ENCODE results near the gene TRAF4.
"Not testable (repeated sequence)": the region's sequence is repeated elsewhere in the genome, so short reads cannot be mapped to it uniquely, and the experiment has no call there.

Gene TRAF4

DNA sequence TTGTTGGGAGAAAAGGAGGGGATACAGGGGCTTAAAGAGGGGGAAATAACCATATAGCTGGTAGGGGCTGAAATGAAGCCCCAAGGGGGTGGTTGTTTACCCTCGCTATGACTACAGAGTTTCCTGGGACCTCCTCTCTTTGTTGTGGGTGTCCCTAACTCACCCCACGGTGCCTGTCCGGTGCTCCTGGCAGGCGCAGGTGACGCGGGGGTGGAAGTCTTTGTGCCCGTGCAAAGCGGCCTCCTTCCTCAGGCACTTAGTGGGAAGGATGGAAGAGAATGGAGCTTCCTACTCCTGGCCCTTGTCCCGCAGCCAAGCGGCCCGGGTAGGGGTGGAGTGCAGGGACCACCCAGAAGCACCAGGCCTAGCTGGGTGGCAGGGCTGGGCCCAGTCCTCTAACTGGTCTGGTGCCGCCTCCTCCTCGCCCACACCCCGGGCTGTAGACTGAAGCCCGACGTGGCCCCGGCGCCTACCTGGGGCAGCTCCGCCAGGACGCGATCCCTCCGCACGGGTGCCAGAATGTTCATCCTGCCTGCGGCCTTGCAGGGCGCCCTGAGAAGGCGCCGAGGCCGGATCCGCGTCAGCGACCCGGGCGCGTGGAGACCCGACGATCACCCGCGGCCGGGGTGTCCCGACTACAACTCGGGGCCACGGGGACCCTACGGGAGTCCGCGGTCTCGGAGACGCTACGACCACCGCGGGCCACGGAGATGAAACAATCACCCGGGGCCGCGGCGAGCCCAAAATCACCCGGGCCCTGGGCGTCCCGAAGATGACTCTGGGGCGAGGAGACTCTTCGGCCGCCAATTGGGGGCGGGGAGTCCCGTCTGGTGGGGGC is 26.9 kb upstream of the TRAF4 start:
- no peak for DNase-seq

DNA sequence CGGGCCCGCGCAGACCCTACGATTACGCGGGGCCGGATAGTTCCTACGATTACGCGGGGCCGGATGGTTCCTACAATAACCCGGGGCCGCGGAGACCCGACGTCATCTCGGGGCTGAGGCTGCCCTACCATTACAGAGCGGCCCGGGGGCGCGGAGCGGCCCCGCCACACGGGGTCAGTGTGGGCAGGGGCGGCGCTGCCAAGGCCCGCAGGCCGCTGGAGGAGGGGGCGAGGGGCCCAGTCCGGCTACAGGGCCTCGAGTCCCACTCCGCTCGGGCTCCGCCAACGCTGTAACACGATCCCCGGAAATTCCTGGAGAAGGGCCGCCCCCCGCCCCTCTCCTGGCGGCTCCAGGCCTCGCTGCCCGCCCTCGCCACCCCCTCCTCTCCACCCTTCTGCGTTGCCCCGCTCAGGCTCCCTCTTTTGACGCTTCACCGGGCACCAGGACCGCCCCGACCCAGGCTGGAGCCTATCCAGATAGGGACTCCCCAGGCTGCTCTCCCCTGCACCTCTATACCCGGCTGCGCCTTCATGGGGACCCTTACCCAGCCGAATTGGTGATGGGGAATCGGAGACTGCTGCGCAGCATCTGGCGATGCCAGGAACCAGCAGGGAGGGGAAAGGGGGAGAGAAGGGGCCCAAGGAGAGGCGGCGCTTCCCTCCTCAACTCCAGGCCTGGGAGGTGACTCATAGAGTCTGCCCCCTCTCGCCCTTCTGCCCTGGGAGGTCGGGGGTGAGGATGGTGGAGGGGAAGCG is 26.1 kb upstream of the TRAF4 start, which contains the start of gene RAB34:
Gene RAB34 (minus strand): TSS at position 291 of the 755 bp plus-strand sequence. CDS start 602 bp downstream, outside the sequence.
- no peak for DNase-seq

DNA sequence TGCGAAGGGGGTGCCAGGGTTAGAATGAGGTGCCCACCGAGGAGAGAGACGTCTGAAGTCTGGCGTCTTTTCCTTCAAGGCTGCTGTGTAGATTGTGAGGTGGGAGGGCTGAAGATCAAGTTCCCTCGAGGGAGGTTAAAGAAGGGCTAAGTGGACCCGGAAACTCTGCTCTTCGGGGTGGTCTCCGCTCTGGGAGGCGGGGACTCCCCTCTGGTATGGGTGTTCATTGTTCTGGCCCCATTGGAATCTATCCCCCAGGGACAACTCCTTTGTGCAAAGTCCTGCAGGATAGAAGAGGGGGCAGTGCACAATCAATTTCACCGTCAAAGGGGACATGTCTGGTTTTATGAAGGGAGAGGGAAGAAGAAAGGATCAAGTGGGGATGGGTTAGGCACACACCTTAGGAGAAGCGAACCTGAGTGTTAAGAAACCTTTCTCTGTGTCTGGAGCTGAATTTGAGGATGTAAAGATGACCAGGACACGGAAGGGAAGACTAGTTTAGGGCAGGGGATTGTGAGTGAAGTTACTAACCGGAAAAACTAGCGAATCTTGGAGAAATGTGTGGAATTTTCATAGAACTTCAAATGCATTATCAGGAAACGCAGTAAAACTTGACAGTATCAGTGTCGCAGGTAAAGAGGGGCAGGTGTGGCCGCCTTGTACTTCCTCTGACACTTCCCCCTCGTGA is 25.3 kb upstream of the TRAF4 start:
- no peak for DNase-seq

DNA sequence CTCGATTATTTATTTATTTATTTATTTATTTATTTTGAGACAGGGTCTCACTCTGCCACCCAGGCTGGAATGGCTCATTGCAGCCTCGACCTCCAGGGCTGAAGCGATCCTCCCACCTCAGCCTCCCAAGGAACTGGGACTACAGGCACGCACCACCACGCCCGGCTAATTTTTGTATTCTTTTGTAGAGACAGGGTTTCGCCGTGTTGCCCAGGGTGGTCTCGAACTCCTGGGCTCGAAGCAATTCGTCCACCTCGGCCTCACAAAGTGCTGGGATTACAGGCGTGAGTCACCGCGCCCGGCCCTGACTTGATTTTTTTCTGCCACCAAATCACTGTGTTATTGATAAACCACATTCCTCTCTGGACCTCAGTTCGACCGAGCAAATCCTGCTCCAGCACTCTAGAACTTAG is 24.8 kb upstream of the TRAF4 start:
- no peak for DNase-seq

DNA sequence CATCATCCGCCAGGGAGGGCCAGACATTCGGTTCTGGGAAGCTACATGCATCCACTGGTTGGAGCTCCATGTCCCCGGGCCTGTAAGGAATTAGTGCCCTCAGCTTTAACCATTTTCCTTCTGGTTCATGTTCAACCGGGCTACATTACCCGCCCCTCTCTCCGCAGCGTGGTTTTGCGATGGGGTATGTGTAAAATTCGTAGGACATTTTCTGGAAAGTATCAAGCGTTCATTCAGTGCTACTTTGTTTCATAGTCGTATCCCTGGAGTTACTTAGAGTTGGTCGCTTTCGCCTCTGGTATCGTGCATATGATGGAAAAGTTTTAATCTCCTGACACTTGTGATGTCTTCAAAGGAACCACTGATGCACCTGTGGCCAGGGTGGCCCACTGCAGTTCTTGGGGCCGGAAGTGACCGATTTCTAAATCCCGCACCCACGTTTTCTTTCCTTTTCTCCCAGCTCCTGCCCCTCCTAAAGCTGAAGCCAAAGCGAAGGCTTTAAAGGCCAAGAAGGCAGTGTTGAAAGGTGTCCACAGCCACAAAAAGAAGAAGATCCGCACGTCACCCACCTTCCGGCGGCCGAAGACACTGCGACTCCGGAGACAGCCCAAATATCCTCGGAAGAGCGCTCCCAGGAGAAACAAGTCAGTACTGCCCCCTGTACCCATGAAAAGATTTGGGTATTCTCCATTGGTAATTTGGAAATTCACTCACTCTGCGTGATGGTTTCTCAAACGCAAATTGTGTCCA is 23.4 kb upstream of the TRAF4 start:
- DNase-seq, result no peak

DNA sequence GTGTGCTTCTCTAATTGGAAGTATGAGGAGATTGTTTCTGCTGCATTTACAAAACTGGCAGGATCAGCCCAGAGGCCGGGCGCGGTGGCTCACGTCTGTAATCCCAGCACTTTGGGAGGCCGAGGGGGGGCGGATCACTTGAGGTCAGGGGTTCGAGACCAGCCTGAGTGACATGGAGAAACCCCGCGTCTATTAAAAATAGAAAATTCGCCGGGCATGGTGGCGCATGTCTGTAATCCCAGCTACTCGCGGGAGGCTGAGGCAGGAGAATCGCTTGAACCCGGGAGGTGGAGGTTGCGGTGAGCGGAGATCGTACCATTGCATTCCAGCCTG is 22.8 kb upstream of the TRAF4 start:
- not testable (repeated sequence) for DNase-seq

DNA sequence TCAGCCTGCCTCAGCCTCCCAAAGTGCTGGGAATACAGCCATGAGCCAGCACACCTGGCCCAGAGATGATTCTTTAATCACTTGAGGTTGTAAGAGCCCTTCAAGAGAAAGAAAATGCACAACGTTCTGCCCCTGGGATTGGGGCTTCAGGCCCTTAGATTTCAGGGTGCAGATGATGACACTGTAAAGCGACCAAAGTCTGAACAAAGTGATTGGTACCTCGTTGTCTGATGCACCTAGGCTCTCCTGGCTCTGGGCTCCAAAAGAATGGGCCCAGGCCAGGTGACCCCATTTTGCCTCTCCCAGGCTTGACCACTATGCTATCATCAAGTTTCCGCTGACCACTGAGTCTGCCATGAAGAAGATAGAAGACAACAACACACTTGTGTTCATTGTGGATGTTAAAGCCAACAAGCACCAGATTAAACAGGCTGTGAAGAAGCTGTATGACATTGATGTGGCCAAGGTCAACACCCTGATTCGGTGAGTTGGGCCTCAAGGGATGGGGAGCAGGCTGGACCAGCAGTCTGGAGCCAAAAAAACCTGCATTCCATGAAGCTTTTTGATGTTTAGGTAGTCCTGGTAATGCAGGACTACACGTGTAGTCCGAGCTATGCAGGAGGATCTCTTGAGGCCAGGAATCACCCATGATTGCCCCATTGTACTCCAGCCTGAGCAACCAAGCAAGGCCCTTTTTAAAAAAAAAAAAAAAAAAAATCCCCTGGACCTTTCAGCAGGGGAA is 21.2 kb upstream of the TRAF4 start:
- DNase-seq, result no peak

DNA sequence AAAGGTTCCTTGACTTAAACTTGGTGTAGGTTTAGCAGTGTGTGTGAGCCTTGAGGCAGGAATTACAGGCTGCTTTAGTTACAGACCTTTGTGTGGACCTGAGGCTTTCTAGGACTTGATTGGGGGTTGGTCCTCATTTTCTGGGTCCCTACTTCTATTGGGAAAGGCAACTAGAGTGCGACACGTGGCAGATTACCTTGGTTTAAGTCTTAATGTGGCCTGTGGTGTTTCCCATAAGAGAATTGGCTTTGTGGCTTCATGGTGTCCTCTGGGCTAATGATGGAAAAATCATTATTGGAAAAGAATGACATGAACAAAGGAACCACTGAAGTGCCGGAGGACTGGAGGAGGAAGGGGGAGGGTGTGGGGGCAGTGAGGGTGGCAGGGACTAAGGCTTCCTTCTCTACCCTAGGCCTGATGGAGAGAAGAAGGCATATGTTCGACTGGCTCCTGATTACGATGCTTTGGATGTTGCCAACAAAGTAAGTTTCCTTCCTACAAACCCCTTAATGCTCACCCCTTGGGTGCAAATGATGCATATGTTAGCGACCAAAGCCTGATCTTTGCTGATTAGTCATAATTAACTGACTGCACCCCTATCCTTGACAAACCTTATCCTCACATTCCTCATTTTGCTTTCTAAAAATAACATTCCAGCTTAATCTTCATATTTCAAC is 20.5 kb upstream of the TRAF4 start:
- no peak for DNase-seq

DNA sequence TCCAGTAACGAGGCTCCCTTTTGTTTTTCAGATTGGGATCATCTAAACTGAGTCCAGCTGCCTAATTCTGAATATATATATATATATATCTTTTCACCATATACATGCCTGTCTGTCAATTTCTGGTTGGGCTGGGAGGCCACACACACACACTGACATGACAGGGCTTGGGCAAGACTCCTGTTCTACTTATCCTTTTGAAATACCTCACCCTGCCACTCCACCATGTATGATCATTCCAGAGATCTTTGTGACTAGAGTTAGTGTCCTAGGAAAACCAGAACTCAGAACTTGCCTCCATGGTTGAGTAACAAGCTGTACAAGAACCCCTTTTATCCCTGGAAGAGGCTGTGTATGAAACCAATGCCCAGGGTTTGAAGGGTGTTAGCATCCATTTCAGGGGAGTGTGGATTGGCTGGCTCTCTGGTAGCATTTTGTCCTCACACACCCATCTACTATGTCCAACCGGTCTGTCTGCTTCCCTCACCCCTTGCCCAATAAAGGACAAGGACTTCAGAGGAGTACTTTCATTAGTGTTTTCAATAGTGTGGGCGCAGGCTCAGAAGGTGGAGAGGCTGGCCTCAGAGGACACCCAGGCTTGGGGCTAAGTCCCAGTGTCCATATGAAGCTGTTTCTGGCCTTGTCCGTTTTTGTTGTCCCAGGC is 19.8 kb upstream of the TRAF4 start:
- DNase-seq, result not testable (repeated sequence)

DNA sequence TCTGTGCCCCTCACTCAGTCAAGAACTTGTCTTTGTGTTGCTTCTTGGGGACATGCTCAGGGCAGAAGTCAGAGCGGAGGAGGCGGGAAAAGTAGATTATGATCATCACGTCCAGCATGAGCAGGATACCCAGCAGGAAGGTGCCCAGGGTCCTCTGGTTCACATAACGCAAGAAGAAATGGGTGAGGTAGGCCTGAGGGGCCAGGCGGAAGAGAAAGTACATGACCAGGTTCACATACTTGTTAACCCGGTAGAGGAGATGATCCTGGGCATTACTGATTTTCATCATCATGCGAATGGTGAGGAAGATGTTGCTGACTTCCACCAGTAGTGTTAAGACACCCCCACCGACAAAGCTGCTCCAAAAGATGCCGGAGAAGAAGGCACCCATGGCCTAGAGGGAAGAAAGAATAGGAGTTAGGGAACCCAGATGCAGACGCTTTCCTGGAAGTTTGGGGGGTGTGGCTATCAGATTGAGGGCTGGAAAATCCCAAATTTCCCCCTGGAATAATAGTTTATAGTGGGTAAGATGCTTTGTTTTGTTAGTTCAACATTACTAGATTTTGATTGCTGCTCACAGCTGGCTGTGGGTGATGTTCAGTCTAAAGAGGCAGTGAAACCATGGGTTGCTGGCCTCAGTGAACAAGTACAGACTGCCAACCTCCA is 19.2 kb upstream of the TRAF4 start:
- no peak for DNase-seq

DNA sequence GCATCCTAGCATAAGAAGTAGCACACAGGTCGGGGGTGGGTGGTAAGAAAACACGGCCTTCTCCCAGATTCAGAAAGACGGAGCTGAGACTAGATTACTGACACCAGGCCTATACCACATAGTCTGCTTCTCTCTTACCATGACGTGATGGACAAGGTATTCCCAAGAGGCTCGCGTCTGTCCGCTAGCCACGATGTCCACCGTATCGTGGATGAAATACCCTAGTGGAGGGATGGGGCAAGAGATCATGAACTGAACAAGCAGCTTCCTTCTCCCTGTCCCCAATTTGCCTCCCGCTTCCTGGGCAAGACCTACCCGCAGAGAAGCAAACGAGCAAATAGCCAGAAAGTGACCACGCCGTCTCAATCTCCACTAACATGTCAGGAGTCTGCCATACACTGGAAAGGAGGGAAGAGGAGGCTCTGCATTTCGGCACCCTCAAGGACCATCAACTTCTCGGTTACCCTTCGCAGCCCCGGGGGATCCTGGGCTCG is 18.6 kb upstream of the TRAF4 start:
- no peak for DNase-seq

DNA sequence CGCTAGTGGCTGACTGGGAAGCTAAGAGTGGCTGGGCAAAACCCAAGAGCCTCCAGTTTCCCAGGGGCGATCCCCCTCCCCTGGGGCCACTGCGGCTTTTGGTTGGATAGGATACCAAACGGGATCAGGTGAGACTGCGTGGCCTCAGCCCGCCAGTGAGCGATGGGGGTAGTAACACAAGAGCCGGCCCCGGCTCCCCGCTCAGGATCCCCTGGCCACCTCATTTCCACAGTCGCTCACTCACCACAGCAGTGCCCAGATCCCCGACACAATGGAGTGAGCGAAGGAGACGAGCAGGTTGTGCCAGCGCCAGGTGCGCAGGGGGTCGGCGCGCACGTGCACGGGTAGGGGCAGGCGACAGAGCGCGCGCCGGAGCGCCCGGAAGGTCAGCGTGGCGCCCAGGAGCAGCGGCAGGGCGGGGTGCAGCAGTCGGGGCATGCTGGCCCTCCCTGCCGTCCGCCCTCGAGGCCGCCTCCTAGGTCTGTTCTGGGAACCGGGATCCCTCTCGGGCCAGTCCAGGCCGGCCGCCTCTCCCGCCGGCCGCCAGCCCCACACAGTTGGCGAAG is 18.1 kb upstream of the TRAF4 start:
- DNase-seq, result peak; percentile 60

DNA sequence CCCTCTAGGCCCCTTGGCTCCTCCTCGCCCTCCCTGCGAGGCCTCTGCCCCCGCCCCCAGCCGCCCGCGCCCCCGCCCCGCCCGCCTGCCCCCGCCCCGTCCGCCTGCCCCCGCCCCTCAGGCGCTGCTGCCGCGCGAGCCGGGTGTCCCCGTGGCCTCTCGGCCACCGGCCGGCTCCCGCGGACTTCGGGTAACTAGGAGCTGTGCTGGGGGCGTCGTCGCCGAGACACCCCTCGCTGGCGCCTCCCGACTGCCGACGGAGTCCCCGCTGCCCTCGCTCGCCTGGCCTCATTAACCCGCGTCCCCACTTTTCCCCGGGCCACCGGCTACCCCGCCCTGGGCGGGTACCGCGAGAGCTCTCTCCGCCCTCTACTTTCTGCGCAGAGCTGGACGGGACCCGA is 17.6 kb upstream of the TRAF4 start, which contains the start of gene TLCD1:
Gene TLCD1 (minus strand): TSS at position 8 of the 401 bp plus-strand sequence. CDS start 136 bp downstream, outside the sequence.
- DNase-seq, result no peak

DNA sequence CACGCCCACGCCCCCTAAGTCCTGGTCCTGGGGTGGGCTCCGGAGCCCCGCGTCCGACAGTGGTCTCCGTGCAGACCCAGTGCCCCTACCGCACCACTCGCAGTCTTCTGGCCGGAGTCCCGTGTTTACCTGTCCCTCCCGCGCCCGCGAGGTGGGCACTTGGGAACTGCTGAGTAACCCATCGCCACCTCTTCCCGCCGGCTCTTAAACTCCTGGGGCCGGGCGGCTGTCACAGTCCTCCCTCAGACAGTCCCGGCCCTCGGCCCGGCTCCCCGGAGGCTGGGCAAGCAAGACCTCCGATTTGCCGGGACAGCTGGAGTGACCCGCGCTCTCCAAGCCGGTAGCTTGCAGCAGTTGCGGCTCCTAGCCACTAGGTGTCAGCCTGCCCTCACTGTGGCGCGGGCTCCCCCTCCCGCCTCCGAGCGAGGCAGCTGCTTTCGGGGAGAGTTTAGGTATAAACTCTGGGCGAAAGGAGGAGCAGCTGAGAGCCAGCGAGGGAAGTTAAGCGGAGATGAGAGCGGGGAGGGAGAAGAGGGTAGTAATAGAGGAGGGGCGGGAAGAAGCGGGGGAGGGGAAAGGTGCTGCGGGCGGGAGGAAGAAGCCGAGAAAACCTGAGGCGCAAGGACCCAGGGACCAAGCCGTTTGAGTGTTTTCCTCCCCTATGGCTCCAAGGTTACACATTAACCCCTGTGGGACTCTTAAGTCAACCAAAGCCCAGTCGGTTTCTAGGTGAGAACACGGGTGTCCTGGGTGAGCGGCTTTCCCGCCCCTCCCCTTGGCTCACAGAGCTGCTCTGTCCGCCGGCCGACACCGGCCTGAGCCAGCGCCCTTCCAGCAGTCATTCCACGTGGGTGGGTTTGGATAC is 17.0 kb upstream of the TRAF4 start:
- DNase-seq, result peak; percentile 86

DNA sequence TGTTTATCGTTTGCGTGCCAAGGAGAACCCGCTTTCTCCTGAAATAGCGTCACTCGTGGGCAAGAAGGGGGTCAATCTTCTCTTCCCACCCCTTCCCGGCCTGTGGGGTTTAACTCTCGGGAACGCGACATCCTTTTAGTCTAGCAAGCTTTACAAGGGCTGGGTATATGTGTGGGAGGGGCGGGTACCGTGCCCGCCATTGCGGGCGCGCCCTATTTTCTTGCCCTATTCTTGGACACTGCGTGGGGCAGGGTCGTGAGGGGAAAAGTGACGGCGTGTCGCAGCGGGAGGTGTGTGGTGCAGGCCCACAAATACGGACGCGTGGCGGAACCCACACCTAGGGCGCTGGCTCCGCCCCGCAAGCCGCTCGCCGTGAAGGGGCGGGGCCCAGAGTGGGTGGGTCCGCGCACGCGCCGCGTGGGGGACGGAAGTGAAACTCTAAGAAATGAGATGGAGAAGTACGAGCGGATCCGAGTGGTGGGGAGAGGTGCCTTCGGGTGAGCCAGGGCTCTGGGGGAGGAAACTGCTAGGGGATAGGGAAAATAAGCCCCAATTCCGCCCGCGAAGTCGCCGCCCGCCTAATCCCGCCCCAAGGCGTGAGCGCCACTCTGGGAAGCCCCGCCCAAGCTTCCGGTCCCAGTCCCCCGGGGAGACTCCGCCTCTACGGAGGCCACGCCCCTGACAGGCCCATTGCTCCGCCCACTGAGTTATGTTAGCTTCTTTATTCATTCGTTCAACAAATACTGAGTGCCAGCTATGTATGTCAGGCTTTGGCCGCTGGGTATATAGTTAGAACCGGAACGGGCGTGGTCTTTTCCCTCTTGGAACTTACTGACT is 15.2 kb upstream of the TRAF4 start, which contains the start of gene NEK8:
Gene NEK8 (plus strand): TSS at position 425 of the 837 bp plus-strand sequence. CDS start 26 bp downstream, at position 451.
- DNase-seq, result peak; percentile 82

DNA sequence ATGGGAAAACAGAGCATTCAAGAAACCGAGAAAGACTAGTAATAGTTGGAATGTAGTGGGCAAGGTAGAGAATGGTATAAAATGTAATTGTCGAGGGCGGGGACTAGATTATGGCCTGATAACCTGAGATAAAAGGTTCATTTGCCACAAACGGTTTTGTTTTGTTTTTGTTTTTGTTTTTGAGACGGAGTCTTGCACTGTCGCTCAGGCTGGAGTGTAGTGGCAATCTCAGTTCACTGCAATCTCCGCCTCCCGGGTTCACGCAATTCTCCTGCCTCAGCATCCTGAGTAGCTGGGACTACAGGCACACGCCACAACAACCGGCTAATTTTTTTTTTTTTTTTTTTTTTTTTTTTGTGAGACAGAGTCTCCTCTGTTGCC is 13.9 kb upstream of the TRAF4 start:
- DNase-seq, result no peak

DNA sequence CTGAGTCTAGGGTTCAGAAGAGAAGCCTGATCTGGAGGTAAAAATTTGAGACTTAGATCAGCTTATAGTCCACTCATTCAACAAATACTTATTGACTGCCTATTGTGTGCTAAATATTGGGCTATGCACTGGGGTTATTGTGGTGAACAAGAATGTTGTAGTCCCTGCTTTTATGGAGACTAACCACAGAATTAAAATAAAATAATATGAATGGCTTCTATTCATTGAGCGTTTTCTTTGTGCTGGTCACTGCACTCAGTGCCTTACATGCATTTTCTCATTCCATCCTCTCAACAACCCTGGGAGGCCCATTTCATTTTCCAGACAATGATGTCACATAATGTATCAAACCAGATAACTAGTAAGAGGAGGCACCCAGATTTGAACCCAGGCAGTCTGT is 10.5 kb upstream of the TRAF4 start:
- DNase-seq, result no peak

All from NCI-H446 treated with DMSO at 0.1 percent for 48 hours (cell line).